Type B pancreatic cell (in vitro differentiated cells): ENCODE measurements around the gene MTFR1L. TPM values are rescaled to one million over a fixed set of nuclear protein-coding genes. Genes with fewer than 3 reads are reported as not detected.

Source experiments
- DNase-seq: peaks from one replicate; pipeline ENCODE4 v3.0.0; 2021; ENCODE audit warnings: mixed read lengths; ENCODE audit not compliant: unreplicated experiment; ENCODE audit errors: extremely low spot score
- H3K27ac Mint-ChIP-seq: 2 replicates; pipeline ENCODE4 v1.8.0; 2021; ENCODE audit warnings: mild to moderate bottlenecking, mixed read lengths
- H3K27me3 Mint-ChIP-seq: 2 replicates; pipeline ENCODE4 v1.8.0; 2021; ENCODE audit warnings: mixed read lengths
- H3K36me3 Mint-ChIP-seq: 2 replicates; pipeline ENCODE4 v1.8.0; 2021; ENCODE audit warnings: mixed read lengths
- H3K4me1 Mint-ChIP-seq: one replicate; pipeline ENCODE4 v1.8.0; 2021; ENCODE audit warnings: mixed read lengths; ENCODE audit not compliant: unreplicated experiment
- H3K4me3 Mint-ChIP-seq: 2 replicates; pipeline ENCODE4 v1.8.0; 2021; ENCODE audit warnings: mild to moderate bottlenecking, mixed read lengths
- H3K9me3 Mint-ChIP-seq: 2 replicates; pipeline ENCODE4 v1.8.0; 2021; ENCODE audit warnings: mixed read lengths
- CTCF ChIP-seq: fragments of 200-600 bp; sonication (generic); conservative IDR thresholded peaks from 2 replicates; pipeline ENCODE4 v1.5.0; 2021; ENCODE audit warnings: antibody characterized with exemption, mild to moderate bottlenecking
- total RNA-seq: library from RNA; stranded (reverse); gene quantifications from 2 replicates; pipeline ENCODE4 v1.2.1, GENCODE V29; 2021; ENCODE audit warnings: low replicate concordance

MTFR1L gene
- total RNA-seq, 1 donor from 2014 or later: 73.5 TPM

DNA sequence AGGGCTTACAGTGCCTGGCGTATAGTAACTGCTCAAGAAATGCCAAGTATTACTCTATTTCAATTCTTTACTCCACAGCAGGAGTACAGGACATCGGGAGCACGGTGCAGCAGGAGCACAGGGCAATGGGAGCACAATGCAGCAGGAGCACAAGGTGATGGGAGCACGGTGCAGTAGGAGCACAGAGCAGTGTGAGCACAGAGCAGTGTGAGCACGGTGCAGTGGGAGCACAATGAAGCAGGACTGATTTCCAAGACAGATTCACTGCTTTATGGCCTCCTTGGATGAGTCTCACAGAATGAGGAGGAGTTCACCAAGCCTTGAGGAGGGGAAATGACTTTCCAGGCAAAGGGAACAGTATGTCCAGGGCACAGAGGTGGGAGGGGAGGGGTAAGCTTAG is 60.8 kb downstream of the MTFR1L start:
- no peak for TF ChIP-seq CTCF
- Mint-ChIP-seq H3K4me1 (peaks cover 25% of the 10 kb centered on the region), H3K36me3 (no peaks in the 10 kb centered on the region), H3K9me3 (no peaks in the 10 kb centered on the region), H3K27me3 (no peaks in the 10 kb centered on the region), H3K27ac (peak overlapping the region; percentile 78), H3K4me3 (no peak overlapping the region)
- DNase-seq: no peak

DNA sequence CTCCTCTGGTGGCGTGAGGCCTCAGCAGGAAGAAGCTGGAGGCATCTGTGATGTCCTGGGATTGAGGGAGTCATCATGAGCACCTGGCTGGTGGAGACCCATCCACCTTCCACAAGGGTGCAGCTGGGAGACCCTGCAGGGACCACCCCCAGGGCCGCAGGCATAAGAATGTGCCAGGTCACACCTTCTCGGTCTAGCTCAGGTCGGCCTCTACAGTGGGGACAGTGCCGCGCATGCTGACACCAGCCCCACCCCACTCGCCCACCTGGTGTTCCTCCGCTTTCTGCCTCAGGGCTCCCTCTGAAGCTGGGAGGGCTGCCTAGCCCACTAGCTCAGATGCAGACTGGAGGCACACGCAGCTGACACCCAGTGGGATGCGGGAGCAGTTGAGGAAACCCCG is 61.5 kb downstream of the MTFR1L start:
- H3K36me3 Mint-ChIP-seq: no peaks in the 10 kb centered on the region
- TF ChIP-seq CTCF: no peak
- DNase-seq: no peak
- H3K9me3 Mint-ChIP-seq: no peaks in the 10 kb centered on the region
- H3K4me3 Mint-ChIP-seq: no peak overlapping the region
- H3K4me1 Mint-ChIP-seq: peaks cover 29% of the 10 kb centered on the region
- no peak overlapping the region for H3K27ac Mint-ChIP-seq
- H3K27me3 Mint-ChIP-seq: no peaks in the 10 kb centered on the region

Other genes with a start within 250 kb of the MTFR1L start
- gene MAN1C1, start 203.2 kb upstream of the MTFR1L start, total RNA-seq: 6.4 and 9.1 TPM in 2 replicates
- gene SELENON, start 19.8 kb upstream of the MTFR1L start, total RNA-seq: 39.8 and 68.7 TPM in 2 replicates
- gene AUNIP, start 39.5 kb downstream of the MTFR1L start, total RNA-seq: 3.7 and 7.2 TPM in 2 replicates
- gene PAQR7, start 55.8 kb downstream of the MTFR1L start, total RNA-seq: 24.3 and 41.0 TPM in 2 replicates
- gene STMN1, start 86.5 kb downstream of the MTFR1L start, total RNA-seq: 219 and 591 TPM in 2 replicates
- gene PAFAH2, start 178.1 kb downstream of the MTFR1L start, total RNA-seq: 16.7 and 21.1 TPM in 2 replicates
- gene EXTL1, start 201.8 kb downstream of the MTFR1L start, total RNA-seq: 0.31 and 4.2 TPM in 2 replicates
- 4.4 and 24.4 TPM in 2 replicates for gene SLC30A2, start 226.2 kb downstream of the MTFR1L start, total RNA-seq
- 1.7 and 4.1 TPM in 2 replicates for gene TRIM63, start 247.7 kb downstream of the MTFR1L start, total RNA-seq